Measurements from ENCODE around the gene TMSB15B.

DNA sequence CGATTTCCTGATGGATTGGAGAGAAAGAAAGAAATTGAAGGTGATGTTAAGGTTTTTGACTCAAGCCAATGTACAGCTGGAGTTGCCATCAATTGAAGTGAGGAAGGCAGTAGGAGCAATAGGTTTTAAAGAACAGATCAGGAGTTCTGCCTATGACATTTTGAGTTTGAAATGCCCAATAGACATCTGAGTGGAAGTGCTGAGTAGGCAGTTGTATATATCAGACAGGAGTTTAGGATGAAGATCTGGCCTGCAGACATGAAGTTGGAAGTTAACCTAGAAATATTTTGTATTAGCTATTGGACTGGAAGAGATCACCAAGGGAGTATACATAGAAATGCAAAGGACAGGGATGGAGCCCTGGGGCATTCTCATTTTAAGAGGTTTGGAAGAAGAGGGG, 12.9 kb upstream of the TMSB15B start:
- TF ChIP-seq, protein P1, sequence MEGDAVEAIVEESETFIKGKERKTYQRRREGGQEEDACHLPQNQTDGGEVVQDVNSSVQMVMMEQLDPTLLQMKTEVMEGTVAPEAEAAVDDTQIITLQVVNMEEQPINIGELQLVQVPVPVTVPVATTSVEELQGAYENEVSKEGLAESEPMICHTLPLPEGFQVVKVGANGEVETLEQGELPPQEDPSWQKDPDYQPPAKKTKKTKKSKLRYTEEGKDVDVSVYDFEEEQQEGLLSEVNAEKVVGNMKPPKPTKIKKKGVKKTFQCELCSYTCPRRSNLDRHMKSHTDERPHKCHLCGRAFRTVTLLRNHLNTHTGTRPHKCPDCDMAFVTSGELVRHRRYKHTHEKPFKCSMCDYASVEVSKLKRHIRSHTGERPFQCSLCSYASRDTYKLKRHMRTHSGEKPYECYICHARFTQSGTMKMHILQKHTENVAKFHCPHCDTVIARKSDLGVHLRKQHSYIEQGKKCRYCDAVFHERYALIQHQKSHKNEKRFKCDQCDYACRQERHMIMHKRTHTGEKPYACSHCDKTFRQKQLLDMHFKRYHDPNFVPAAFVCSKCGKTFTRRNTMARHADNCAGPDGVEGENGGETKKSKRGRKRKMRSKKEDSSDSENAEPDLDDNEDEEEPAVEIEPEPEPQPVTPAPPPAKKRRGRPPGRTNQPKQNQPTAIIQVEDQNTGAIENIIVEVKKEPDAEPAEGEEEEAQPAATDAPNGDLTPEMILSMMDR (IDR thresholded peaks at IDR 0.05): no peak
- no peak for TF ChIP-seq POLR2A (IDR thresholded peaks at IDR 0.05)
- TF ChIP-seq EP300 (IDR thresholded peaks at IDR 0.05): no peak
- TF ChIP-seq POLR2AphosphoS5 (IDR thresholded peaks at IDR 0.05): no peak

Data from upper lobe of left lung (tissue), 4 donors.